Nephron (organoid): Measurements from ENCODE around the gene CYP26A1.

ENCODE experiments used
- H3K27ac Mint-ChIP-seq, 3 experiments: 2 replicates each; pipeline ENCODE4 v1.8.0; 2020; ENCODE audit warnings: mixed read lengths in 3 of 3, mild to moderate bottlenecking in 2 of 3, moderate library complexity in 1 of 3
- H3K27me3 Mint-ChIP-seq: 2 replicates; pipeline ENCODE4 v1.8.0; 2021; ENCODE audit warnings: low read depth, mild to moderate bottlenecking, moderate library complexity, mixed read lengths
- H3K36me3 Mint-ChIP-seq: 2 replicates; pipeline ENCODE4 v1.8.0; 2020; ENCODE audit warnings: low read depth, mixed read lengths
- H3K4me1 Mint-ChIP-seq: 2 replicates; pipeline ENCODE4 v1.8.0; 2020; ENCODE audit warnings: mixed read lengths
- H3K4me3 Mint-ChIP-seq, 3 experiments: 2 replicates each; pipeline ENCODE4 v1.8.0; 2020; ENCODE audit warnings: mild to moderate bottlenecking in 3 of 3, mixed read lengths in 3 of 3, moderate library complexity in 2 of 3
- H3K9me3 Mint-ChIP-seq: 2 replicates; pipeline ENCODE4 v1.8.0; 2020; ENCODE audit warnings: mixed read lengths
- TF ChIP-seq, protein P1 (sequence below), 3 experiments: fragments of 200-600 bp; sonication (generic); IDR thresholded peaks; one replicate each; pipeline ENCODE4 v1.5.0; 2021; ENCODE audit warnings: antibody characterized with exemption in 3 of 3; ENCODE audit not compliant: unreplicated experiment in 3 of 3

The CYP26A1 gene

GRCh38 chr10:93087846-93088245, 14.2 kb downstream of the CYP26A1 start:
- H3K4me3 Mint-ChIP-seq, result no peak overlapping the region
- H3K27ac Mint-ChIP-seq, result no peak overlapping the region
- TF ChIP-seq, protein P1, sequence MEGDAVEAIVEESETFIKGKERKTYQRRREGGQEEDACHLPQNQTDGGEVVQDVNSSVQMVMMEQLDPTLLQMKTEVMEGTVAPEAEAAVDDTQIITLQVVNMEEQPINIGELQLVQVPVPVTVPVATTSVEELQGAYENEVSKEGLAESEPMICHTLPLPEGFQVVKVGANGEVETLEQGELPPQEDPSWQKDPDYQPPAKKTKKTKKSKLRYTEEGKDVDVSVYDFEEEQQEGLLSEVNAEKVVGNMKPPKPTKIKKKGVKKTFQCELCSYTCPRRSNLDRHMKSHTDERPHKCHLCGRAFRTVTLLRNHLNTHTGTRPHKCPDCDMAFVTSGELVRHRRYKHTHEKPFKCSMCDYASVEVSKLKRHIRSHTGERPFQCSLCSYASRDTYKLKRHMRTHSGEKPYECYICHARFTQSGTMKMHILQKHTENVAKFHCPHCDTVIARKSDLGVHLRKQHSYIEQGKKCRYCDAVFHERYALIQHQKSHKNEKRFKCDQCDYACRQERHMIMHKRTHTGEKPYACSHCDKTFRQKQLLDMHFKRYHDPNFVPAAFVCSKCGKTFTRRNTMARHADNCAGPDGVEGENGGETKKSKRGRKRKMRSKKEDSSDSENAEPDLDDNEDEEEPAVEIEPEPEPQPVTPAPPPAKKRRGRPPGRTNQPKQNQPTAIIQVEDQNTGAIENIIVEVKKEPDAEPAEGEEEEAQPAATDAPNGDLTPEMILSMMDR (IDR thresholded peaks at IDR 0.05; ENCODE audit: unreplicated experiment in 3 of 3), result no peak
- H3K27me3 Mint-ChIP-seq, result peaks cover 24% of the 10 kb centered on the region
- H3K9me3 Mint-ChIP-seq, result no peaks in the 10 kb centered on the region
- no peaks in the 10 kb centered on the region for H3K36me3 Mint-ChIP-seq
- H3K4me1 Mint-ChIP-seq, result peaks cover 4% of the 10 kb centered on the region

- TF ChIP-seq, protein P1 (IDR thresholded peaks at IDR 0.05; ENCODE audit: unreplicated experiment in 3 of 3), result no peak
- H3K27me3 Mint-ChIP-seq, result peaks cover 22% of the 10 kb centered on the region
- H3K4me3 Mint-ChIP-seq, result no peak overlapping the region
- H3K27ac Mint-ChIP-seq, result no peak overlapping the region
- H3K36me3 Mint-ChIP-seq, result no peaks in the 10 kb centered on the region
- no peaks in the 10 kb centered on the region for H3K9me3 Mint-ChIP-seq
- peaks cover 4% of the 10 kb centered on the region for H3K4me1 Mint-ChIP-seq
Observed at GRCh38 chr10:93088466-93088865, 14.8 kb downstream of the CYP26A1 start.

DNA sequence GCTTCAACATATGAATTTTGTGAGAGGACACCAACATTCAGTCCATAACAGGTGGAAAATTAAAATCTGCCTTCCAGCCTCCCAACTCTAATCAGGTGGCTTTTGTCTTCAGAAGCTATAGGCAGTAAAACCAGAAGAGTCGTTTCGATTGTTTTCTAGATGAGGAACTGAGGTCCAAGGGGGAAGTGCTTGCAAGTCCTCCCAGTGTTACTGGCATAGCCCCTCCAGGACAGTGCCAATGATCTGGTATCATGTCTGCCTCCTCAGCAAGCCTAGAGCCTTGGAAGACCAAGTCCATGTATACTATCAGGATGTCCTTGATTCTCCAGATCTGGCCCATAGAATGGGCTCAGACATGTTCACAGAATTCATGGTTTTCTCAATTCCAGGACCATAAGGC, 16.9 kb downstream of the CYP26A1 start:
- H3K9me3 Mint-ChIP-seq, result no peaks in the 10 kb centered on the region
- no peaks in the 10 kb centered on the region for H3K36me3 Mint-ChIP-seq
- peaks cover 19% of the 10 kb centered on the region for H3K27me3 Mint-ChIP-seq
- peaks cover 4% of the 10 kb centered on the region for H3K4me1 Mint-ChIP-seq
- no peak overlapping the region for H3K27ac Mint-ChIP-seq
- TF ChIP-seq, protein P1 (IDR thresholded peaks at IDR 0.05; ENCODE audit: unreplicated experiment in 3 of 3), result no peak
- no peak overlapping the region for H3K4me3 Mint-ChIP-seq

GRCh38 chr10:93091960-93092359, 18.3 kb downstream of the CYP26A1 start:
- Mint-ChIP-seq H3K27me3 (peaks cover 9% of the 10 kb centered on the region), H3K4me1 (peaks cover 4% of the 10 kb centered on the region), H3K4me3 (no peak overlapping the region), H3K36me3 (no peaks in the 10 kb centered on the region), H3K9me3 (no peaks in the 10 kb centered on the region), H3K27ac (no peak overlapping the region)
- TF ChIP-seq, protein P1 (IDR thresholded peaks at IDR 0.05; ENCODE audit: unreplicated experiment in 3 of 3), result no peak

GRCh38 chr10:93095225-93095624, 21.5 kb downstream of the CYP26A1 start:
- H3K4me1 Mint-ChIP-seq, result no peaks in the 10 kb centered on the region
- H3K27me3 Mint-ChIP-seq, result peaks cover 4% of the 10 kb centered on the region

GRCh38 chr10:93096901-93097300, 23.2 kb downstream of the CYP26A1 start:
- Mint-ChIP-seq H3K36me3 (no peaks in the 10 kb centered on the region), H3K4me3 (no peak overlapping the region), H3K27me3 (no peaks in the 10 kb centered on the region), H3K9me3 (no peaks in the 10 kb centered on the region), H3K4me1 (no peaks in the 10 kb centered on the region), H3K27ac (no peak overlapping the region)
- TF ChIP-seq, protein P1 (IDR thresholded peaks at IDR 0.05; ENCODE audit: unreplicated experiment in 3 of 3), result no peak

More at GRCh38 chr10:93095225-93095624, 21.5 kb downstream of the CYP26A1 start:
- no peaks in the 10 kb centered on the region for H3K9me3 Mint-ChIP-seq
- no peak overlapping the region for H3K4me3 Mint-ChIP-seq
- H3K36me3 Mint-ChIP-seq, result no peaks in the 10 kb centered on the region
- H3K27ac Mint-ChIP-seq, result no peak overlapping the region
- TF ChIP-seq, protein P1 (IDR thresholded peaks at IDR 0.05; ENCODE audit: unreplicated experiment in 3 of 3), result no peak
